ENCODE data around the gene CSNK1G1. TPM values are rescaled to one million over a fixed set of nuclear protein-coding genes. Genes with fewer than 3 reads are reported as not detected.

Gene CSNK1G1
- polyA plus RNA-seq, 3 donors = 20.0 to 23.8 (median 21.3) TPM

- no peak for DNase-seq (ENCODE audit: extremely low read depth in 1 of 11, low read depth in 9 of 11, low spot score in 4 of 11)
Observed at GRCh38 chr15:64151727-64152506, 204.1 kb downstream of the CSNK1G1 start, which contains the start of gene SNX22. SNX22 (plus strand) TSS chr15:64151731; CDS start chr15:64151776, 45 bp downstream.

GRCh38 chr15:64149893-64150578 lies 205.9 kb downstream of the CSNK1G1 start:
- no peak for DNase-seq (ENCODE audit: extremely low read depth in 1 of 11, low read depth in 9 of 11, low spot score in 4 of 11)

GRCh38 chr15:64149424-64149823 lies 206.5 kb downstream of the CSNK1G1 start:
- DNase-seq (ENCODE audit: extremely low read depth in 1 of 11, low read depth in 9 of 11, low spot score in 4 of 11) = no peak

- DNase-seq (ENCODE audit: extremely low read depth in 1 of 11, low read depth in 9 of 11, low spot score in 4 of 11) = no peak
Observed at GRCh38 chr15:64148581-64148980, 207.4 kb downstream of the CSNK1G1 start.

- no peak for DNase-seq (ENCODE audit: extremely low read depth in 1 of 11, low read depth in 9 of 11, low spot score in 4 of 11)
Observed at GRCh38 chr15:64148168-64148567, 207.8 kb downstream of the CSNK1G1 start.

GRCh38 chr15:64146885-64147681 lies 208.9 kb downstream of the CSNK1G1 start:
- DNase-seq (ENCODE audit: extremely low read depth in 1 of 11, low read depth in 9 of 11, low spot score in 4 of 11) = no peak

GRCh38 chr15:64146520-64146884 lies 209.5 kb downstream of the CSNK1G1 start:
- no peak for DNase-seq (ENCODE audit: extremely low read depth in 1 of 11, low read depth in 9 of 11, low spot score in 4 of 11)

GRCh38 chr15:64146041-64146440 lies 209.9 kb downstream of the CSNK1G1 start:
- no peak for DNase-seq (ENCODE audit: extremely low read depth in 1 of 11, low read depth in 9 of 11, low spot score in 4 of 11)

- no peak for DNase-seq (ENCODE audit: extremely low read depth in 1 of 11, low read depth in 9 of 11, low spot score in 4 of 11)
Observed at GRCh38 chr15:64144565-64145281, 211.2 kb downstream of the CSNK1G1 start.

- DNase-seq (ENCODE audit: extremely low read depth in 1 of 11, low read depth in 9 of 11, low spot score in 4 of 11) = no peak
Observed at GRCh38 chr15:64144192-64144564, 211.8 kb downstream of the CSNK1G1 start.

- no peak for DNase-seq (ENCODE audit: extremely low read depth in 1 of 11, low read depth in 9 of 11, low spot score in 4 of 11)
Observed at GRCh38 chr15:64143276-64143675, 212.7 kb downstream of the CSNK1G1 start.

GRCh38 chr15:64141798-64142512 lies 214.0 kb downstream of the CSNK1G1 start:
- DNase-seq (ENCODE audit: extremely low read depth in 1 of 11, low read depth in 9 of 11, low spot score in 4 of 11) = no peak

GRCh38 chr15:64138331-64138941 lies 217.5 kb downstream of the CSNK1G1 start:
- no peak for DNase-seq (ENCODE audit: extremely low read depth in 1 of 11, low read depth in 9 of 11, low spot score in 4 of 11)

GRCh38 chr15:64137226-64137833 lies 218.6 kb downstream of the CSNK1G1 start:
- no peak for DNase-seq (ENCODE audit: extremely low read depth in 1 of 11, low read depth in 9 of 11, low spot score in 4 of 11)

GRCh38 chr15:64136347-64136746 lies 219.6 kb downstream of the CSNK1G1 start:
- DNase-seq (ENCODE audit: extremely low read depth in 1 of 11, low read depth in 9 of 11, low spot score in 4 of 11) = no peak

GRCh38 chr15:64134345-64134829 lies 221.6 kb downstream of the CSNK1G1 start:
- no peak for DNase-seq (ENCODE audit: extremely low read depth in 1 of 11, low read depth in 9 of 11, low spot score in 4 of 11)

- DNase-seq (ENCODE audit: extremely low read depth in 1 of 11, low read depth in 9 of 11, low spot score in 4 of 11) = no peak
Observed at GRCh38 chr15:64133623-64134344, 222.2 kb downstream of the CSNK1G1 start.

All from renal cortex interstitium (tissue), 11 donors.